HFF-Myc (cell line): ENCODE data around the gene TSPAN18.

Source experiments
- DNase-seq: peaks from one replicate; pipeline ENCODE4 v3.0.0-alpha.2; 2011; ENCODE audit warnings: low read depth; ENCODE audit errors: extremely low read depth
- H3K4me3 ChIP-seq: replicated peaks from 2 replicates; pipeline ENCODE4 v1.5.1; 2011; ENCODE audit warnings: low read depth, mild to moderate bottlenecking, control low read depth, low read length
- TF ChIP-seq, protein P1 (sequence below): IDR thresholded peaks from 2 replicates; pipeline ENCODE4 v1.5.1; 2012; ENCODE audit warnings: mild to moderate bottlenecking, low read depth, low read length, control low read depth; ENCODE audit errors: missing control alignments

TSPAN18 gene

DNA sequence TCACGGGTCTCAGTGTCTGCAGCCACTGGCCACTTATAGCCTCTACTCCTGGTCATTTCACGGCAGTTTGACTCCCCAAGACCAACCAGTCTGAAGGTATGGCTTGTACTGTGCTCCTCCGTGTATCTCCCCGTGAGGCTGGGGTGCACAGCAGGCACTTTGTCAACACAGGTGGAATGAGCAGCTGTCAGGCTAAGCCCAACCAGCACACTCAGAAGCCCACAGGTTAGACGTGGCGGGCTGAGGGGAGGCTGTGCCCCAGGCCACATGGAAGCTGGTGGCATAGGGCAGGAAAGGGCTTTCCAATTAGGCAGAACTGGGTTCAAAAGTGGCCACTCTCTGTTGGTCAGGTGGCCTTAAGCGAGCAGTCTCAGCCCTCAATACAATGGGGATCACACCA, 216.9 kb downstream of the TSPAN18 start:
- H3K4me3 ChIP-seq = no peak overlapping the region
- TF ChIP-seq, protein P1, sequence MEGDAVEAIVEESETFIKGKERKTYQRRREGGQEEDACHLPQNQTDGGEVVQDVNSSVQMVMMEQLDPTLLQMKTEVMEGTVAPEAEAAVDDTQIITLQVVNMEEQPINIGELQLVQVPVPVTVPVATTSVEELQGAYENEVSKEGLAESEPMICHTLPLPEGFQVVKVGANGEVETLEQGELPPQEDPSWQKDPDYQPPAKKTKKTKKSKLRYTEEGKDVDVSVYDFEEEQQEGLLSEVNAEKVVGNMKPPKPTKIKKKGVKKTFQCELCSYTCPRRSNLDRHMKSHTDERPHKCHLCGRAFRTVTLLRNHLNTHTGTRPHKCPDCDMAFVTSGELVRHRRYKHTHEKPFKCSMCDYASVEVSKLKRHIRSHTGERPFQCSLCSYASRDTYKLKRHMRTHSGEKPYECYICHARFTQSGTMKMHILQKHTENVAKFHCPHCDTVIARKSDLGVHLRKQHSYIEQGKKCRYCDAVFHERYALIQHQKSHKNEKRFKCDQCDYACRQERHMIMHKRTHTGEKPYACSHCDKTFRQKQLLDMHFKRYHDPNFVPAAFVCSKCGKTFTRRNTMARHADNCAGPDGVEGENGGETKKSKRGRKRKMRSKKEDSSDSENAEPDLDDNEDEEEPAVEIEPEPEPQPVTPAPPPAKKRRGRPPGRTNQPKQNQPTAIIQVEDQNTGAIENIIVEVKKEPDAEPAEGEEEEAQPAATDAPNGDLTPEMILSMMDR = no peak
- DNase-seq = no peak

DNA sequence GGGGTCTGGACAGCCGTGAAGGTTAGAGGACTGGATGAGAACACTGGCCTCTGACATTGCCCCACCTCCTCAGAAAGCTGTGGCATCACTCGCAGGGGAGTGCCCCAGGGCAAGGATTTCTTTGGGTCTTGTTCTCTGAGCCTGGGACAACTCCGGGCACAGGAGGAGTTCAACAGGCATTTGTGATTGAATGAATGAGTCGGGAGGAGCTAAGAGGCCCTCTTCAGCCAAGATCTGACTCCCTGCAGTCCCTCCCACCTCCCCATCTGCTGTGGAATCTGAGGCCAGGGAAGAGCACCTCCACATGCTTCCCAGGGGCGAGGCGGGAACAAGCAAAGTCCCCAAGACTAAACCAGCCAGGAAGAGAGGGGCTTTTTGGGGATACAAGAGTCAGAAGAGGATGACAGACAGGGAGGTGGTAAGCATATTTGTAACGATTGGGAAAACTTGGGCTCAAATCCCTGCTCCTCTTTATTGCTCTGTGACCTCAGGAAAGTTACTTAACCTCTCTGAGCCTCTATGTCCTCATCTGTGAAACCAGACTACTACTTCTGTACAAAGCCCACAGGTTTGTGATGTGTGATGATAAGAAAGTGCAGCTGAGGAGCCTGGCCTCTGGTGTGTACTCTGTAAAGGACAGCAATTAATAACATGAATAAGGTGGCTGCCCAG, 217.6 kb downstream of the TSPAN18 start:
- TF ChIP-seq, protein P1 = no peak
- H3K4me3 ChIP-seq = no peak overlapping the region

DNA sequence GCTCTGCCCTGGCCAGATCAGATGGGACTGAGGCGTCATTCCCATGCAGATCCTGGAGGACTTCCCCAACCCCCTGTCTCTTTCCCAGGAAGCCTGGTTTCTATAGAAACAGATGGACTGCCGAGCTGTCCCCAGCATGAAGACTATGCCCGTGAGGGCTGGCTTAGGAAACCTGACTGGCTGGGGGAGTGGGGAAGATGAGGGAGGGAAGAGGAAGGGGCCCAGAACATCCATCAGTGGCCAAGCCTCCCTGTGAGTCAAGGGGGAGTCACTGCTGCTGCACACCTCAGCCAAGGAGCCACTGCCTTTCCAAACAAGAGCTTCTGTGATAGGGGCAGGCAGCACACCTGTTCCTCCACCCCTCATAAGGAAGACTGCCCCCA, 218.1 kb downstream of the TSPAN18 start:
- DNase-seq = no peak
- TF ChIP-seq, protein P1 = no peak
- no peak overlapping the region for H3K4me3 ChIP-seq

More for the DNA sequence above, 217.6 kb downstream of the TSPAN18 start:
- DNase-seq = no peak

GRCh38 chr11:44945666-44946065, 218.9 kb downstream of the TSPAN18 start:
- H3K4me3 ChIP-seq = no peak overlapping the region
- DNase-seq = no peak
- TF ChIP-seq, protein P1 = no peak

- TF ChIP-seq, protein P1 = no peak
- H3K4me3 ChIP-seq = no peak overlapping the region
- no peak for DNase-seq
Measured at GRCh38 chr11:44946263-44946662, 219.5 kb downstream of the TSPAN18 start.

DNA sequence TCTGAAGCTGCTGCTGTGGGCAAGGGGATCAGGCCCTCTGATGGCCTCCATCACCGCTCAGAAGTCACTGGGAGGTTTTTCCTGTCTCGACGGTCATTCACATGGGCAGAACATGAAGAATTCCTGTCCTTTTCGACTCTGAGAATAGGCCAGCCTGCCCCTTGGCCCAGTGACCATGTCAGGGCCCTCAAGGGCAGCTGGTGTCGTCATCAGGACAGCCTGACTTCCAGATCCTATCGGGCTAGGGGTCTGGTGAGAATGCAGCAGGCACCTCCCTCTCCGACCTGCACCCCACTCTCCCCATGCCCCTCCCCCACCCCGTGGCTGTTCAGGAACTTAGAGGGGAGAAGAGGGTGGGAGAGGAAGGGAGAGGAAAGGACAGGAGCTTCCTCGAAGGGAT, 220.4 kb downstream of the TSPAN18 start:
- TF ChIP-seq, protein P1 = no peak
- H3K4me3 ChIP-seq = no peak overlapping the region
- DNase-seq = no peak

DNA sequence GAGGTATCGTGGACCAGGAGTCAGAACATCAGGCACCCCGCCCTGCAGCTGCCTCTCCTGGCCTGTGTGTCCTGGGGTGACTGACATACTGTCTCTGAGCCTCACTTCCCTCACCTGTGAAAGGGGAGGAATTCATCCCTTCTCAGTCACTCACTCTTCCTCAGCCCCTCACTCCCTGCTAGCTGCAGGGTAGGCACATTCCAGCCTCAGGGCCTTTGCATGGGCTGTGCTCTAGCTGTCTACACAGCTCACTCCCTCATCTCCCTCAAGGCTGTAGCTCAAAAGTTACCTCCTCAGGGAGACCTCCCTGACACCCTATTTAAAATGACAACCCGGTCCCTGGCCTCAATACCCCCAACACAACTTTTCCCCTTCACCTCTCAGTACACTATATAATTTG, 221.4 kb downstream of the TSPAN18 start:
- no peak overlapping the region for H3K4me3 ChIP-seq
- TF ChIP-seq, protein P1 = no peak
- DNase-seq = no peak
